ENCODE results near the gene DBNDD2.

The DBNDD2 gene

GRCh38 chr20:45406260-45407066, 1.6 kb upstream of the DBNDD2 start:
- H3K4me3 ChIP-seq (ENCODE audit: low read depth, low read length), result peak overlapping the region; percentile 86
- H3K9ac ChIP-seq, result peak overlapping the region; percentile 39
- H2AFZ ChIP-seq, result peak overlapping the region; percentile 94
- peaks cover 17% of the 10 kb centered on the region for H3K4me1 ChIP-seq
- H3K79me2 ChIP-seq, result no peaks in the 10 kb centered on the region
- peak; percentile 16 for TF ChIP-seq CTCF (IDR thresholded peaks at IDR 0.05)
- no peaks in the 10 kb centered on the region for H3K27me3 ChIP-seq (ENCODE audit: control insufficient read depth, insufficient read depth, low read length)
- no peaks in the 10 kb centered on the region for H3K36me3 ChIP-seq (ENCODE audit: control insufficient read depth, insufficient read depth, low read length)
- peak overlapping the region; percentile 79 for H3K4me2 ChIP-seq (ENCODE audit: low read length)
- H3K27ac ChIP-seq, result peak overlapping the region; percentile 72
- no peaks in the 10 kb centered on the region for H3K9me3 ChIP-seq (ENCODE audit: control insufficient read depth, low read length)

GRCh38 chr20:45407067-45407745, 883 bp upstream of the DBNDD2 start:
- H3K4me2 ChIP-seq (ENCODE audit: low read length), result peak overlapping the region; percentile 79
- no peaks in the 10 kb centered on the region for H3K9me3 ChIP-seq (ENCODE audit: control insufficient read depth, low read length)
- no peaks in the 10 kb centered on the region for H3K27me3 ChIP-seq (ENCODE audit: control insufficient read depth, insufficient read depth, low read length)
- peaks cover 19% of the 10 kb centered on the region for H3K4me1 ChIP-seq
- H3K27ac ChIP-seq, result peak overlapping the region; percentile 72
- H2AFZ ChIP-seq, result peak overlapping the region; percentile 94
- no peak for TF ChIP-seq CTCF (IDR thresholded peaks at IDR 0.05)
- H3K36me3 ChIP-seq (ENCODE audit: control insufficient read depth, insufficient read depth, low read length), result no peaks in the 10 kb centered on the region
- no peaks in the 10 kb centered on the region for H3K79me2 ChIP-seq
- H3K9ac ChIP-seq, result peak overlapping the region; percentile 39
- H3K4me3 ChIP-seq (ENCODE audit: low read depth, low read length), result peak overlapping the region; percentile 86

- Histone ChIP-seq H3K9ac (no peak overlapping the region), H3K27me3 (ENCODE audit: control insufficient read depth, insufficient read depth, low read length) (no peaks in the 10 kb centered on the region), H3K4me2 (ENCODE audit: low read length) (no peak overlapping the region), H3K79me2 (no peaks in the 10 kb centered on the region), H3K4me1 (peaks cover 19% of the 10 kb centered on the region), H2AFZ (no peak overlapping the region), H3K27ac (no peak overlapping the region), H3K4me3 (ENCODE audit: low read depth, low read length) (no peak overlapping the region), H3K36me3 (ENCODE audit: control insufficient read depth, insufficient read depth, low read length) (no peaks in the 10 kb centered on the region), H3K9me3 (ENCODE audit: control insufficient read depth, low read length) (no peaks in the 10 kb centered on the region)
- TF ChIP-seq CTCF (IDR thresholded peaks at IDR 0.05), result no peak
These were observed 641 bp downstream of the DBNDD2 start for GRCh38 chr20:45408646-45409213.

- H3K4me2 ChIP-seq (ENCODE audit: low read length), result no peak overlapping the region
- TF ChIP-seq CTCF (IDR thresholded peaks at IDR 0.05), result no peak
- no peaks in the 10 kb centered on the region for H3K79me2 ChIP-seq
- H3K4me1 ChIP-seq, result peaks cover 19% of the 10 kb centered on the region
- peak overlapping the region; percentile 89 for H3K27ac ChIP-seq
- no peak overlapping the region for H2AFZ ChIP-seq
- H3K9me3 ChIP-seq (ENCODE audit: control insufficient read depth, low read length), result no peaks in the 10 kb centered on the region
- H3K27me3 ChIP-seq (ENCODE audit: control insufficient read depth, insufficient read depth, low read length), result no peaks in the 10 kb centered on the region
- no peak overlapping the region for H3K9ac ChIP-seq
- H3K36me3 ChIP-seq (ENCODE audit: control insufficient read depth, insufficient read depth, low read length), result no peaks in the 10 kb centered on the region
- H3K4me3 ChIP-seq (ENCODE audit: low read depth, low read length), result no peak overlapping the region
These were observed 1.6 kb downstream of the DBNDD2 start for GRCh38 chr20:45409521-45410272.

All from parathyroid adenoma (tissue), 2 donors.